Astrocyte (in vitro differentiated cells and primary cell): Measurements from ENCODE around the gene FOLR1. TPM values are rescaled to one million over a fixed set of nuclear protein-coding genes. Genes with fewer than 3 reads are reported as not detected.

Source experiments
- DNase-seq: peaks from one replicate; pipeline ENCODE4 v3.0.0-alpha.2; 2010; ENCODE audit warnings: low read depth
- FAIRE-seq: peaks from 2 replicates; lab custom pipeline; 2011; peaks lifted over from hg19 to GRCh38; lab: Jason Lieb, UNC
- H2AFZ ChIP-seq: 2 replicates; pipeline ENCODE4 v1.6.0; 2012; ENCODE audit warnings: low read depth, low read length, inconsistent platforms
- H3K27ac ChIP-seq: 2 replicates; pipeline ENCODE4 v1.5.1; 2011; ENCODE audit warnings: low read depth, low read length, inconsistent platforms
- H3K27me3 ChIP-seq: 2 replicates; pipeline ENCODE4 v1.6.0; 2011; ENCODE audit warnings: low read length, inconsistent platforms; ENCODE audit not compliant: insufficient read depth
- H3K36me3 ChIP-seq: 2 replicates; pipeline ENCODE4 v1.5.1; 2011; ENCODE audit warnings: low read length, inconsistent platforms; ENCODE audit not compliant: insufficient read depth
- H3K4me1 ChIP-seq: 2 replicates; pipeline ENCODE4 v1.5.1; 2011; ENCODE audit warnings: low read length, inconsistent platforms; ENCODE audit not compliant: insufficient read depth
- H3K4me2 ChIP-seq: 2 replicates; pipeline ENCODE4 v1.6.0; 2012; ENCODE audit warnings: low read length, inconsistent platforms
- H3K4me3 ChIP-seq: 2 replicates; pipeline ENCODE4 v1.5.1; 2011; ENCODE audit warnings: low read depth, mild to moderate bottlenecking, low read length, inconsistent platforms; ENCODE audit not compliant: insufficient read depth
- H3K79me2 ChIP-seq: 2 replicates; pipeline ENCODE4 v1.6.0; 2012; ENCODE audit warnings: mild to moderate bottlenecking, low read length, inconsistent platforms; ENCODE audit not compliant: insufficient read depth
- H3K9ac ChIP-seq: 2 replicates; pipeline ENCODE4 v1.6.0; 2012; ENCODE audit warnings: mild to moderate bottlenecking, low read length, inconsistent platforms
- H3K9me3 ChIP-seq: 2 replicates; pipeline ENCODE4 v1.5.1; 2012; ENCODE audit warnings: low read depth, mild to moderate bottlenecking, low read length, inconsistent platforms; ENCODE audit not compliant: insufficient read depth
- H4K20me1 ChIP-seq: 2 replicates; pipeline ENCODE4 v1.6.0; 2012; ENCODE audit warnings: low read length, inconsistent platforms; ENCODE audit not compliant: insufficient read depth
- H3K27ac Mint-ChIP-seq: one replicate; pipeline ENCODE4 v1.8.0; 2021; ENCODE audit warnings: mild to moderate bottlenecking, mixed read lengths; ENCODE audit not compliant: unreplicated experiment
- H3K27me3 Mint-ChIP-seq: one replicate; pipeline ENCODE4 v1.8.0; 2021; ENCODE audit warnings: low read depth, mixed read lengths; ENCODE audit not compliant: unreplicated experiment
- H3K36me3 Mint-ChIP-seq: one replicate; pipeline ENCODE4 v1.8.0; 2021; ENCODE audit warnings: low read depth, mixed read lengths; ENCODE audit not compliant: unreplicated experiment
- H3K4me1 Mint-ChIP-seq: one replicate; pipeline ENCODE4 v1.8.0; 2021; ENCODE audit warnings: low read depth, mixed read lengths; ENCODE audit not compliant: unreplicated experiment
- H3K4me3 Mint-ChIP-seq: one replicate; pipeline ENCODE4 v1.8.0; 2021; ENCODE audit warnings: mild to moderate bottlenecking, moderate library complexity, mixed read lengths; ENCODE audit not compliant: unreplicated experiment
- H3K9me3 Mint-ChIP-seq: one replicate; pipeline ENCODE4 v1.8.0; 2021; ENCODE audit warnings: mild to moderate bottlenecking, mixed read lengths; ENCODE audit not compliant: unreplicated experiment
- EZH2 ChIP-seq: IDR thresholded peaks from 2 replicates; pipeline ENCODE4 v1.6.1; 2012; ENCODE audit warnings: mild to moderate bottlenecking, low read length, inconsistent platforms; ENCODE audit not compliant: insufficient read depth
- total RNA-seq: library from RNA; stranded (reverse); gene quantifications from 2 replicates; pipeline ENCODE4 v1.2.1, GENCODE V29; 2021
- TF ChIP-seq, protein P1 (sequence below): IDR thresholded peaks from 2 replicates; pipeline ENCODE4 v1.5.1; 2011; ENCODE audit warnings: low read depth, mild to moderate bottlenecking, inconsistent platforms, low read length, moderate library complexity; ENCODE audit not compliant: insufficient read depth

FOLR1 gene
- total RNA-seq, 1 donor from 2014 or later: 3.2 TPM

- H3K9ac ChIP-seq: no peak overlapping the region
- TF ChIP-seq, protein P1, sequence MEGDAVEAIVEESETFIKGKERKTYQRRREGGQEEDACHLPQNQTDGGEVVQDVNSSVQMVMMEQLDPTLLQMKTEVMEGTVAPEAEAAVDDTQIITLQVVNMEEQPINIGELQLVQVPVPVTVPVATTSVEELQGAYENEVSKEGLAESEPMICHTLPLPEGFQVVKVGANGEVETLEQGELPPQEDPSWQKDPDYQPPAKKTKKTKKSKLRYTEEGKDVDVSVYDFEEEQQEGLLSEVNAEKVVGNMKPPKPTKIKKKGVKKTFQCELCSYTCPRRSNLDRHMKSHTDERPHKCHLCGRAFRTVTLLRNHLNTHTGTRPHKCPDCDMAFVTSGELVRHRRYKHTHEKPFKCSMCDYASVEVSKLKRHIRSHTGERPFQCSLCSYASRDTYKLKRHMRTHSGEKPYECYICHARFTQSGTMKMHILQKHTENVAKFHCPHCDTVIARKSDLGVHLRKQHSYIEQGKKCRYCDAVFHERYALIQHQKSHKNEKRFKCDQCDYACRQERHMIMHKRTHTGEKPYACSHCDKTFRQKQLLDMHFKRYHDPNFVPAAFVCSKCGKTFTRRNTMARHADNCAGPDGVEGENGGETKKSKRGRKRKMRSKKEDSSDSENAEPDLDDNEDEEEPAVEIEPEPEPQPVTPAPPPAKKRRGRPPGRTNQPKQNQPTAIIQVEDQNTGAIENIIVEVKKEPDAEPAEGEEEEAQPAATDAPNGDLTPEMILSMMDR: no peak
- no peak for TF ChIP-seq EZH2
- no peak overlapping the region for H3K27ac ChIP-seq
- peaks cover 16% of the 10 kb centered on the region for H4K20me1 ChIP-seq
- H3K36me3 ChIP-seq: no peaks in the 10 kb centered on the region
- no peak overlapping the region for H2AFZ ChIP-seq
- no peaks in the 10 kb centered on the region for H3K36me3 Mint-ChIP-seq
- peaks cover 9% of the 10 kb centered on the region for H3K27me3 ChIP-seq
- peaks cover 24% of the 10 kb centered on the region for H3K27me3 Mint-ChIP-seq
- no peak overlapping the region for H3K27ac Mint-ChIP-seq
- H3K4me1 Mint-ChIP-seq: peaks cover 11% of the 10 kb centered on the region
- H3K9me3 Mint-ChIP-seq: no peaks in the 10 kb centered on the region
- DNase-seq: no peak
- H3K9me3 ChIP-seq: no peaks in the 10 kb centered on the region
- H3K4me3 Mint-ChIP-seq: no peak overlapping the region
- no peak for FAIRE-seq
- no peak overlapping the region for H3K4me2 ChIP-seq
- H3K79me2 ChIP-seq: peaks cover 26% of the 10 kb centered on the region
- no peak overlapping the region for H3K4me3 ChIP-seq
- H3K4me1 ChIP-seq: peaks cover 11% of the 10 kb centered on the region
Measured at GRCh38 chr11:72221386-72222075, 29.6 kb downstream of the FOLR1 start.

GRCh38 chr11:72222106-72222891, 30.4 kb downstream of the FOLR1 start:
- Mint-ChIP-seq H3K9me3 (no peaks in the 10 kb centered on the region), H3K27ac (peak overlapping the region; percentile 75), H3K4me1 (peaks cover 16% of the 10 kb centered on the region), H3K27me3 (peaks cover 16% of the 10 kb centered on the region), H3K4me3 (peak overlapping the region; percentile 85), H3K36me3 (no peaks in the 10 kb centered on the region)
- no peak for TF ChIP-seq EZH2
- TF ChIP-seq, protein P1: no peak
- Histone ChIP-seq H3K36me3 (no peaks in the 10 kb centered on the region), H3K4me3 (peak overlapping the region; percentile 88), H3K79me2 (peaks cover 34% of the 10 kb centered on the region), H3K4me2 (peak overlapping the region; percentile 98), H3K27ac (no peak overlapping the region), H2AFZ (peak overlapping the region; percentile 74), H3K4me1 (peaks cover 17% of the 10 kb centered on the region), H3K27me3 (peaks cover 8% of the 10 kb centered on the region), H3K9ac (peak overlapping the region; percentile 90), H3K9me3 (no peaks in the 10 kb centered on the region), H4K20me1 (peaks cover 23% of the 10 kb centered on the region)
- no peak for FAIRE-seq
- no peak for DNase-seq
